CD4-positive, alpha-beta T cell treated with Interferon alpha-2 for 1 hour (primary cell): Measurements from ENCODE around the gene CAMSAP1.

Experiments used
- DNase-seq, 2 donors: peaks; one replicate each; pipeline ENCODE4 v3.0.0-alpha.2; 2020 to 2022

Gene CAMSAP1

DNA sequence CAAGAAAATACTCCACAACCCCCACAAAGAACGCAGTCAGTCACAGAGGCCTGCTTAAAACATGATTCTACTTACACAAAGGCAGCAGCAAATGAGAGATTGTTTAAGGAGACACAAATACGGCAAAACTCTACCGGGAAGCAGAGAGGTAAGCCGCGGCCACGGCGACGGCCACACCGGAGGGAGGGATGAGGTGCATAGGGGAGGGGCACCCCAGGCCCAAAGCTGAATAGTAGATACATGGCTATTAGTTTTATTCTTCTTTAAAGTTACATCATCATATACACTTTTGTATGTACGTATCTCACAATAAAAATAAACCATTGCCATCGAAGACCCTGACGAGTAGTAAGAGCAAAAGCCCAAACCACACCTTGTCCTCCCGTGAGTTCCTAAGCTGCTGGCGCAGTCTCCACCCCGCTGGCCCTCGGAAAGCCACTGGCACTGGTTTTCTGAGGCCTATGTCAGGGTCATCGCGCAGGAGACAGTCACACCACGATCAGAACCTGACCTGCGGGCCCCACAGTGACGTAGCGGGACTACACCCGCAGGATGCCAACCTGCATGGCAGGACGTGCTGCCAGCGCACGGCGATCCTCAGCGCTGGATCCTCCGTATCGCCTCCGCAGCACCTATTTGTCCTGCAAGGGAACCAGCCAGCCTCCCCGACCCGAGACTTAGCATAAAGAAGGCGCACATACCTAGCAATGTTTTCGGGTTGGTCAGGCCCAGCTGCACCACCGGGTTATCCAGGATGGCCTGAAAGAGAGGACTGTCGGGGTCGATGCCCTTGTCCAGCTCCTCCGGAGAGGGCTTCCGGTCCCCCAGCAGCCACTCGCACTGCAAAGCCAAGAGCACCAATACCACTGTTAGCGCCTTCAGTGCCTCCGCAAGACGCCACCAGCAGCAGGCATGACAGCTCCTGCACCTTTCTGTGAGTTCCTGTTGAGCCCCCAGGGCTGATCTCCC is 30.5 kb upstream of the CAMSAP1 start:
- DNase-seq = no peak

DNA sequence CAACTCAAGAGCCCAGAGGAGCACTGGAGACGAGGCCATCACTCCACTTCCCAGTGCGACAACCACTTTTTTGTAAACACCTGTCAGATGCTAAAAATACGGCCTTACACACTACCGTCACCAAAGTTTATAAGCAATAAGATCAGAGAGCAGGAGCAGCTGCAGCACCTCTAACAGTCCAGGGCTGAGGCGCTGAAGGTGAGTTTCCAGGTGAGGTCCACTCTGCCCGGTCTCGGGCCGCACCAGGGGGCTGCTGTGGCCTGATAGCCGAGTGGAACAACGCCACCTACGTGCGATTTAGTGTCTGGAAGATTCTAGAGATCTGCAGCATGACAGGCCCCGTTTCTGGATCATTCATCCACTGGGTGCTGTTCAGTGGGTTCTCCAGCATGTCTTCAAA is 25.8 kb upstream of the CAMSAP1 start:
- DNase-seq = no peak

GRCh38 chr9:135932656-135933055 is 25.3 kb upstream of the CAMSAP1 start:
- DNase-seq = no peak

DNA sequence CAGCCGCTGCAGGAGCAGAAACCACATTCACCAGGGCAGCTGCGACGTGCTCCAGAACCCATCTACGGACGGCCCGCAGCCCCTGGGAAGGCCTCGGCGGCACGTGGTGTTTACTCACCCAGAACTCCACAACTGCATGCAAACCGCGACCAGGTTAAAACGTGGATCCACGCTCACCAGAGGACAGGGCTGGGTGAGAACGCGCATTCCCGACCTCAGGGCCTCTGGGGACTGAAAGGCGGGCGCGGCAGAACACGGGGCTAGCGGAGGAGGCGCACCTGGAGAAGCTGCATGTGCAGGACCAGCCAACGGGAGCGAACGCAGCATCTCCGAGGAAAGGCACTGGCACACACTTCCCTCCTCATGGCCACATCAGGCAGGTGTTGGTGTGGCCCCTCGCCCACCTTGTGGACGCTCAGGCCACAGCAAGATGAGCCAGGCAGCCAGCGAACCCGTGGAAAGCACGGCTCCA is 24.0 kb upstream of the CAMSAP1 start:
- DNase-seq = no peak

GRCh38 chr9:135930446-135931345 is 23.4 kb upstream of the CAMSAP1 start:
- DNase-seq = no peak

DNA sequence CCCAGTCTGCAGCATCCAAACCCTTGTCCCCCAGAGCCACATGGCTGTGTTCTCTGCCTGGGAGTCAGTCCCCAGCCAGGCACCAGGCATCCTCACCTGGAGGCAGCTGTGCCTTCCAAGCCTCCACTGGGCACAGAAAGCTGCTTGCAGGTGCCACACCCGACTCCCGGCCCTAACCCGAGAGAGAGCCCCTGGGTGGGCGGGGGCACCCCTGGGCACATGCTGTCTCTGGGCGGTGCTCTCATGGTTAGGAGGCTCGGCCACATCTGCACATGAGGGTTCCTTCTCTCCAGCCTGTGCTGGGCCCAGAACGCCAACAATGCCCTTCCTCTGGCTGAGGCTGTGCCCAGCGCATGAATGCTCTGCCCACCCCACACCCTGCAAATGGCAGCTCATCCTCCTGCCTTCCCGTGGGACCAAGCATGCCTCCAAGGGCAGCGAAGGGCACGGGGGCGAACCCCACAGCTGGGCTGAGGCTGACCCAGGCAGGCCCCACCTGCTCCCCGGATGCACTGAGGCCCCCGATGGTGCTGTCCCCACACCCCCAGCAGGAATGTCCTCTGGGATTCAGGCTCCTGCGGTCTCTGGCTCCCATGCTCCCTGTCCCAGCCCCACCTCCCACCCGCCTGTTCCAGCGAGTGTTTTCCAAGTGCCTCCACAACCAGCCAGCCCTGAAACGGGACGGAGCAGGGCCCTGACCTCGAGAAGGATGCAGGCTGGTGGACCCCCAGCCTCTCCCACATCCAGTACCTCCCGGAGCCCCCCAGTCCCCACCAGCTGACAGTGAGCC is 22.5 kb upstream of the CAMSAP1 start:
- DNase-seq = no peak

- no peak for DNase-seq
Measured at GRCh38 chr9:135928731-135929655, 21.6 kb upstream of the CAMSAP1 start.

DNA sequence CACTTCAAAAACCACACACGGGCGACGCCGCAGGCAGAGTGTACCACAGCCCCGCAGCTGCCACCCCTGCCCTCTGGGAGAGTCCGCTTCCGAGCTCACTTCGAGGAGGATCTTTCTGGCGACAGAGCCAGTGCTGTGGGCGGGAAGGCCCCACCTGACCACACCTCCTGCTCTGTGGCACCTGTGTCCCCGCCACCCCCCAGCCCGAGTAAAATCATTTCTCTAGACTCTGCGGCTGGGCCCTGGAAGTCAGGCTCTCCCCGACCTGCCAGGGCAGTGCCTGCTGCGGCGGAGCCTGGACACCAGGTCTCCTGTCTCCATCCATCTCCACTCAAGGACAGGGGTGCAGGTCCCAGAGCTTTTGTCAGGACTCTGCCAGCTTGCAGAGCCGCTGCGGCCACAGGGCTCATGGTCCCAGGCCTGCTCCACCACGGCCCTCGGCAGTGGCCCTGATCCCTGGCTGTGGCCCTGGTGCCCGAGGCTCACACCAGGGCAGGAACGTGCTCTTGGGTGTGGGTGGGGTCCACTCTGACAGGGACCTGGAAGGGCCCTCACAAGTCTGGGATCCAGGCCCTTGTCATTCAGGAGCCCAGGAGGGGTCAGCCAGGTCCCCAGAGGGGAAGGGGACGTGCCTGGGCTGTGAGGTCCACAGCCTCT is 20.9 kb upstream of the CAMSAP1 start:
- DNase-seq = no peak

GRCh38 chr9:135927195-135928013 is 20.1 kb upstream of the CAMSAP1 start:
- DNase-seq = no peak

GRCh38 chr9:135926402-135927194 is 19.3 kb upstream of the CAMSAP1 start:
- peak; percentile 23 to 78 for DNase-seq

GRCh38 chr9:135925496-135926133 is 18.3 kb upstream of the CAMSAP1 start:
- DNase-seq = no peak

DNA sequence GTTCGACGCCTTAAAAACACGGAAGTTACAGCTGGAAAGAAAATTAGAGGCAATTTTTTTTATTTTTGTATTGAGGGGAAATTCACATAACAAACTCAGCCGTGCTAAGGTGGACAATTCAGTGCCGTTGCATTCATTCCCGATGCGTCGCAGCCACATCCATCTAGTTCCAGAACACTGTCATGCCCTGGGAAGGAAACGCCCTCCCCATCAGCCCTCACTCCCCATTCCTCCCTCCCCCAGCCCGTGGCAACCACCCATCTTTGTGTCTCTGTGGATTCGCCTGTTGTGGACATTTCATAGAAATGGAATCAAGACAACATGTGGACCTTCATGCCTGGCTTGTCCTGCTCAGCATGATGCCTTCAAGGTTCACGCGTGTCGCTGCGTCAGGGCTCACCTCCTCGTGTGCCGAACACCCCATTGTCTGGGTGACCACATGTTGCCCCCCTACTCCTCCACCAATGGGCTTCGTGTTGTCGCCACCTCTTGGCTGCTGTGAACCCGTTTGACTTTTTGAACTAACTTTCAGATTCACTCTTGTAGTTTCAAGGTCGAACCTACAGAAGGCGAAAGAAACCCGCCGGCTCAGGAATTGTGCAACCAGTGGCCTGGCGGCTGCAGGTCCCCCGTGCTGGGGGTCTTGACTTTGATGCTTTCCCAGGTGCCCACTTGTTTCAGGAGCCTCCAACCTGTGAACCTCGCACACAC is 17.4 kb upstream of the CAMSAP1 start:
- DNase-seq = no peak

DNA sequence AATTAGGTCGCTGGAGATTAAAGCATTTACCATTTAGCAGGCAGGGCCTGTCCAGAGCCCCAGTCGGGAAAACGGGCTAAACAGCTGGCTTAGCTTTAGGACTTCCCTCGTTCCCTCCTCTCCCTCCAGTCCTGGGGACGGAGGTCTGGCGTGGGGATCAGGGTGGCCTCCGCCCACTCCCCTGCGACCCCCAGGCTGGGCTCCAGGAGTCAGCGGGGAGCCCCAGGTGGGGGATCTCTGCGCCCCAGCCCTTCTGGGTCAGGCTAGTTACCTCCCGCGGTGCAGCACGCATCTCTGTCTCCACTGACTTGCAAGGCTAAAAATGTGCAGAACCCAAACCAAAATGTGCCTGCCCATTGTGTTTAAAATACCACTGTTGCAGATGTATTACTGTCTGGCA is 16.2 kb upstream of the CAMSAP1 start:
- no peak for DNase-seq

GRCh38 chr9:135921749-135922310 is 14.5 kb upstream of the CAMSAP1 start:
- DNase-seq = no peak

- no peak for DNase-seq
Measured at GRCh38 chr9:135920973-135921585, 13.7 kb upstream of the CAMSAP1 start.

DNA sequence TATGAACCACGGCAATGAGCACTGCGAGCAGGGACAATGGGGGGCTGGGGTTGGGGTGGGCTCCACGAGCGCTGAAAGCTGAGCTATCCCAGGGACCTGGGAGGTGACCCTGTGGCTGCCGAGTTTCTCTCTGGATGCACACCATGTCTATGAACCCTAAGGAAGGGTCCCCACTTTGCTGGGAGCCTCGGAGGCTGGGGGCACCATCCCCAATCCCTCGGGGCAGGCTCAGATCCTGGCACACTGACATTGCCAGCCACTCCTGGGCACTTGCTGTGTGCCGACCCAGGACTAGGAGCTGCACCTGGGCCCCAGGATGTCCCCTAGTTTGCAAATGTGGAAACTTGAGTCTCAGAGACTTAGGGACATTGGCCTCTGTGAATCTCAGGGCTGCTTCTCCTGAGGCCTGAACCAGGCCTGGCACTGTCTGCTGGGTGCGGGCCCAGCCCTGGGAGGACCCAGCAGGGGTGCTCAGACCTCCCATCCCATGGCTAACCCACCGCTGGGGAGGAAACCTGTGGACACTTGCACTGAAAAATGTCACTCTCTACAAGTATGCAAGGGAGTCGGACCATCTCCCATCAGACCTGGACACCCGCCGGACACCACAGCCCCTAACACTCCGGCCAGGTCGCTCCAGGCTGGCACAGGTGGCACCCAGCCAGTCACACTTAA is 13.0 kb upstream of the CAMSAP1 start:
- no peak for DNase-seq
